Fibroblast of pulmonary artery (primary cell): ENCODE measurements around the gene HTR2A.
A peak's percentile ranks its signal among the peaks of the same experiment; 100 is the strongest.

ENCODE experiments used
- DNase-seq: peaks from one replicate; pipeline ENCODE4 v3.0.0-alpha.2; 2010; ENCODE audit warnings: low read depth
- H3K4me3 ChIP-seq: replicated peaks from 2 replicates; pipeline ENCODE4 v1.5.1; 2011; ENCODE audit warnings: low read depth, mild to moderate bottlenecking, control low read depth, low read length, moderate library complexity
- CTCF ChIP-seq: IDR thresholded peaks from 2 replicates; pipeline ENCODE4 v1.5.1; 2011; ENCODE audit warnings: mild to moderate bottlenecking, control low read depth, low read length, inconsistent platforms; ENCODE audit errors: missing control alignments

Gene HTR2A

GRCh38 chr13:46874006-46874405 lies 22.8 kb downstream of the HTR2A start:
- H3K4me3 ChIP-seq, result no peak overlapping the region
- DNase-seq, result no peak
- no peak for TF ChIP-seq CTCF

GRCh38 chr13:46871557-46871956 lies 25.3 kb downstream of the HTR2A start:
- no peak overlapping the region for H3K4me3 ChIP-seq
- no peak for DNase-seq
- no peak for TF ChIP-seq CTCF

- no peak for DNase-seq
- H3K4me3 ChIP-seq, result no peak overlapping the region
- TF ChIP-seq CTCF, result no peak
Observed at GRCh38 chr13:46868091-46868490, 28.8 kb downstream of the HTR2A start.

- DNase-seq, result peak; percentile 73
Observed at GRCh38 chr13:46866150-46866549, 30.7 kb downstream of the HTR2A start.

DNA sequence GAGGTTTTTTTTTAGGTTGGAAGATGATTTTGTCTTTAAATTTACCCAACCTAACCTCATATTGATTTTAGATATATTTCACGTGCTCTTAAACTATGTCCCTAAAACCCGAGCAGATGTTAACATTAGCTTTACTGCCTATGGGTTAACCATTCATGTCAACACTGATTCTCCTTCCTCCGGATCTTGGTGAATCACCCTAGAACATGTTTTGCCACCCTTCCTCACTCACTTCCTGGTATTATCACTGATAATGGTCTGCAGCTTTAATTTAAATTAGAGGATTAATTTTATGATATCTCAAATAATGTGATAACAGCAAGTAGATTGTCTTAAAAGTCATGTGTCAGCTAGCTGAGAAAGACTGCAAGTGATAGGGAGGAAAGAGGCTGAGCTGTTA lies 31.9 kb downstream of the HTR2A start:
- no peak for DNase-seq
- TF ChIP-seq CTCF, result no peak
- H3K4me3 ChIP-seq, result no peak overlapping the region

More at GRCh38 chr13:46866150-46866549, 30.7 kb downstream of the HTR2A start:
- TF ChIP-seq CTCF, result no peak
- no peak overlapping the region for H3K4me3 ChIP-seq

GRCh38 chr13:46861959-46862358 lies 34.9 kb downstream of the HTR2A start:
- DNase-seq, result no peak
- no peak overlapping the region for H3K4me3 ChIP-seq
- no peak for TF ChIP-seq CTCF

- no peak for DNase-seq
- H3K4me3 ChIP-seq, result no peak overlapping the region
- TF ChIP-seq CTCF, result no peak
Observed at GRCh38 chr13:46860722-46861121, 36.1 kb downstream of the HTR2A start.
